H1 (cell line): ENCODE measurements around the gene CACNB2. TPM values are rescaled to one million over a fixed set of nuclear protein-coding genes. Genes with fewer than 3 reads are reported as not detected.

Source experiments
- CTCF ChIA-PET: fragments of 300-600 bp; sonication (Branson Sonifier 250); formaldehyde crosslinking; loops from one replicate; lab custom pipeline; 2021; ENCODE audit not compliant: partially characterized antibody; lab: Charles Lee
- POLR2A ChIA-PET: fragments of 300-600 bp; sonication (Branson Sonifier 250); formaldehyde crosslinking; loops from one replicate; lab custom pipeline; 2021; ENCODE audit warnings: inconsistent platforms; ENCODE audit not compliant: partially characterized antibody; lab: Charles Lee
- DNase-seq, 2 experiments: peaks; one replicate each; pipeline versions ENCODE4 v3.0.0 to v3.0.0-alpha.2; 2010 to 2022; ENCODE audit warnings: low spot score in 2 of 2, low read depth in 1 of 2, mixed read lengths in 1 of 2
- FAIRE-seq: peaks from 2 replicates; lab custom pipeline; 2011; peaks lifted over from hg19 to GRCh38; lab: Jason Lieb, UNC
- H2AFZ ChIP-seq: 2 replicates; pipeline ENCODE4 v1.8.1; 2012; ENCODE audit warnings: low read length, inconsistent platforms
- H2AK5ac ChIP-seq: 2 replicates; pipeline ENCODE4 v1.6.1; 2013; ENCODE audit warnings: low read depth, low read length
- H2BK120ac ChIP-seq: replicated peaks from 2 replicates; pipeline ENCODE3; 2013; ENCODE audit warnings: low read depth, low read length, inconsistent platforms
- H2BK12ac ChIP-seq: 2 replicates; pipeline ENCODE4 v1.6.1; 2013; ENCODE audit warnings: low read depth, low read length
- H2BK15ac ChIP-seq: 2 replicates; pipeline ENCODE4 v1.6.1; 2013; ENCODE audit warnings: low read length
- H2BK20ac ChIP-seq: 2 replicates; pipeline ENCODE4 v1.6.1; 2013; ENCODE audit warnings: low read length
- H2BK5ac ChIP-seq: 2 replicates; pipeline ENCODE4 v1.6.1; 2013; ENCODE audit warnings: low read depth, low read length
- H3K14ac ChIP-seq: 2 replicates; pipeline ENCODE4 v1.6.1; 2013; ENCODE audit warnings: inconsistent platforms; ENCODE audit not compliant: insufficient read length
- H3K18ac ChIP-seq: 2 replicates; pipeline ENCODE4 v1.6.1; 2013; ENCODE audit warnings: low read length; ENCODE audit errors: extremely low read depth
- H3K23ac ChIP-seq: 2 replicates; pipeline ENCODE4 v1.6.1; 2013; ENCODE audit warnings: inconsistent platforms; ENCODE audit not compliant: insufficient read length
- H3K23me2 ChIP-seq: 2 replicates; pipeline ENCODE4 v1.6.1; 2013; ENCODE audit warnings: low read depth, low read length
- H3K27ac ChIP-seq: 2 replicates; pipeline ENCODE4 v1.6.1; 2011; ENCODE audit warnings: low read depth, low read length, inconsistent platforms
- H3K27me3 ChIP-seq, 4 experiments: replicated peaks in 1 of 4; 1 replicate in 1 of 4; 2 replicates in 3 of 4; pipeline versions ENCODE4 v1.6.1 to v1.8.1; 2011 to 2013; ENCODE audit warnings: low read length in 3 of 4, mild to moderate bottlenecking in 3 of 4, inconsistent platforms in 2 of 4, mixed read lengths in 2 of 4, moderate library complexity in 1 of 4; ENCODE audit not compliant: control insufficient read depth in 3 of 4, insufficient read depth in 3 of 4; ENCODE audit errors: extremely low read depth in 1 of 4
- H3K36me3 ChIP-seq, 4 experiments: 2 replicates each; pipeline versions ENCODE4 v1.6.1 to v1.8.1; 2011 to 2013; ENCODE audit warnings: mild to moderate bottlenecking in 4 of 4, low read length in 3 of 4, moderate library complexity in 2 of 4, control low read depth in 1 of 4, inconsistent platforms in 1 of 4; ENCODE audit not compliant: insufficient read depth in 4 of 4, control insufficient read depth in 2 of 4
- H3K4ac ChIP-seq: replicated peaks from 2 replicates; pipeline ENCODE3; 2013; ENCODE audit warnings: low read length, low read depth, mixed read lengths, inconsistent platforms; ENCODE audit not compliant: insufficient read length
- H3K4me1 ChIP-seq, 4 experiments: replicated peaks in 1 of 4; 1 replicate in 1 of 4; 2 replicates in 3 of 4; pipeline versions ENCODE4 v1.6.1 to v1.8.1; 2011 to 2013; ENCODE audit warnings: low read length in 3 of 4, inconsistent platforms in 2 of 4, mixed read lengths in 1 of 4; ENCODE audit not compliant: insufficient read depth in 4 of 4, control insufficient read depth in 3 of 4
- H3K4me2 ChIP-seq, 2 experiments: 2 replicates each; pipeline versions ENCODE4 v1.6.1 to v1.8.1; 2011 to 2013; ENCODE audit warnings: low read depth in 2 of 2, low read length in 2 of 2, control low read depth in 1 of 2, inconsistent platforms in 1 of 2, mild to moderate bottlenecking in 1 of 2; ENCODE audit not compliant: insufficient read depth in 1 of 2
- H3K4me3 ChIP-seq, 4 experiments: fragments of 200-600, 300-600 bp in 1 of 4; sonication (generic), shearing (Covaris generic), sonication (Bioruptor Twin) in 1 of 4; 2 replicates each; pipeline versions ENCODE4 v1.5.1 to v1.8.1; 2011 to 2016; ENCODE audit warnings: low read length in 4 of 4, low read depth in 3 of 4, control low read depth in 2 of 4, inconsistent platforms in 2 of 4, mild to moderate bottlenecking in 2 of 4, mixed read lengths in 1 of 4, moderate library complexity in 1 of 4; ENCODE audit not compliant: insufficient read depth in 2 of 4; ENCODE audit errors: extremely low read depth in 1 of 4
- H3K56ac ChIP-seq: replicated peaks from 2 replicates; pipeline ENCODE3; 2013; ENCODE audit warnings: low read depth, mild to moderate bottlenecking, mixed read lengths, low read length, inconsistent platforms; ENCODE audit not compliant: insufficient read length
- H3K79me1 ChIP-seq: 2 replicates; pipeline ENCODE4 v1.6.1; 2013; ENCODE audit warnings: low read depth, low read length, control low read depth
- H3K79me2 ChIP-seq, 2 experiments: 2 replicates each; pipeline versions ENCODE4 v1.6.1 to v1.8.1; 2012 to 2013; ENCODE audit warnings: low read length in 2 of 2, mild to moderate bottlenecking in 2 of 2, inconsistent platforms in 1 of 2; ENCODE audit not compliant: insufficient read depth in 2 of 2, control insufficient read depth in 1 of 2
- H3K9ac ChIP-seq, 4 experiments: replicated peaks in 1 of 4; 1 replicate in 1 of 4; 2 replicates in 3 of 4; pipeline versions ENCODE4 v1.6.1 to v1.8.1; 2011 to 2013; ENCODE audit warnings: low read depth in 3 of 4, low read length in 3 of 4, control low read depth in 2 of 4, mild to moderate bottlenecking in 2 of 4, moderate library complexity in 2 of 4, inconsistent platforms in 1 of 4; ENCODE audit errors: extremely low read depth in 1 of 4
- H3K9me3 ChIP-seq, 2 experiments: 2 replicates each; pipeline versions ENCODE4 v1.6.1 to v1.8.1; 2012 to 2013; ENCODE audit warnings: mild to moderate bottlenecking in 2 of 2, moderate library complexity in 2 of 2, control low read depth in 1 of 2, inconsistent platforms in 1 of 2, low read depth in 1 of 2, low read length in 1 of 2, mixed read lengths in 1 of 2; ENCODE audit not compliant: insufficient read depth in 2 of 2
- H4K20me1 ChIP-seq, 2 experiments: replicated peaks in 1 of 2; 2 replicates each; pipeline versions ENCODE3 to v1.8.1; 2011 to 2013; ENCODE audit warnings: inconsistent platforms in 2 of 2, low read length in 2 of 2, mild to moderate bottlenecking in 1 of 2; ENCODE audit not compliant: insufficient read depth in 2 of 2, control insufficient read depth in 1 of 2
- H4K5ac ChIP-seq: 2 replicates; pipeline ENCODE4 v1.6.1; 2013; ENCODE audit warnings: low read length, low read depth, mixed read lengths, inconsistent platforms; ENCODE audit not compliant: insufficient read length
- H4K8ac ChIP-seq: 2 replicates; pipeline ENCODE4 v1.8.0; 2013; ENCODE audit warnings: mild to moderate bottlenecking, moderate library complexity, low read length, inconsistent platforms; ENCODE audit not compliant: insufficient read depth; ENCODE audit errors: extremely low read depth
- H4K91ac ChIP-seq: replicated peaks from 2 replicates; pipeline ENCODE3; 2013; ENCODE audit warnings: low read length, mixed read lengths, inconsistent platforms; ENCODE audit not compliant: insufficient read length
- ATF2 ChIP-seq: IDR thresholded peaks from 2 replicates; pipeline ENCODE4 v1.6.1; 2012; ENCODE audit warnings: low read length, inconsistent platforms
- CEBPB ChIP-seq: IDR thresholded peaks from 2 replicates; pipeline ENCODE4 v1.6.1; 2012; ENCODE audit warnings: low read depth, low read length
- CTCF ChIP-seq, 3 experiments: IDR thresholded peaks; 1 replicate in 2 of 3; 2 replicates in 1 of 3; pipeline versions ENCODE4 v1.5.1 to v1.6.1; 2011; ENCODE audit warnings: low read length in 3 of 3, mild to moderate bottlenecking in 3 of 3, inconsistent platforms in 2 of 3, low read depth in 1 of 3, moderate library complexity in 1 of 3; ENCODE audit not compliant: insufficient read depth in 1 of 3; ENCODE audit errors: control extremely low read depth in 1 of 3
- EGR1 ChIP-seq: IDR thresholded peaks from 2 replicates; pipeline ENCODE4 v1.6.1; 2011; ENCODE audit warnings: low read depth, low read length, borderline replicate concordance
- FOSL1 ChIP-seq: IDR thresholded peaks from 2 replicates; pipeline ENCODE4 v1.6.1; 2011; ENCODE audit warnings: mild to moderate bottlenecking, low read depth, low read length, moderate library complexity; ENCODE audit not compliant: insufficient read depth
- SIX5 ChIP-seq: IDR thresholded peaks from 2 replicates; pipeline ENCODE4 v1.6.1; 2011; ENCODE audit warnings: mild to moderate bottlenecking, low read depth, low read length
- SP1 ChIP-seq: IDR thresholded peaks from 2 replicates; pipeline ENCODE4 v1.6.1; 2011; ENCODE audit warnings: low read depth, low read length
- SP2 ChIP-seq: IDR thresholded peaks from 2 replicates; pipeline ENCODE4 v1.6.1; 2012; ENCODE audit warnings: mild to moderate bottlenecking, low read length, inconsistent platforms
- SUZ12 ChIP-seq: fragments of 200-600 bp; sonication (generic); IDR thresholded peaks from 2 replicates; pipeline ENCODE4 v1.6.1; 2012; ENCODE audit warnings: mild to moderate bottlenecking, inconsistent platforms, low read length, moderate library complexity, mixed read lengths
- TBP ChIP-seq: IDR thresholded peaks from 2 replicates; pipeline ENCODE4 v1.6.1; 2011; ENCODE audit warnings: low read depth, low read length, improper control_type of control experiment
- YY1 ChIP-seq: IDR thresholded peaks from 2 replicates; pipeline ENCODE4 v1.6.1; 2011; ENCODE audit warnings: low read depth, mild to moderate bottlenecking, low read length
- WGBS, 2 experiments: shearing (Covaris generic) in 1 of 2; methylation state at CpG; one replicate each; pipeline versions ENCODE4 v1.1.6 to v1.1.7; 2013 to 2015; ENCODE audit warnings: low lambda C conversion rate in 2 of 2, mixed read lengths in 2 of 2, inconsistent platforms in 1 of 2, low coverage in 1 of 2, missing lambda C conversion rate in 1 of 2; ENCODE audit not compliant: insufficient replicate concordance in 2 of 2, insufficient coverage in 1 of 2, insufficient read length in 1 of 2; ENCODE audit errors: extremely low coverage in 1 of 2, missing lambda C conversion rate in 1 of 2; 5-methylcytosine and 5-hydroxymethylcytosine counted together
- polyA plus RNA-seq, 7 experiments: library from polyadenylated mRNA; depleted of rRNA in 3 of 7; stranded (reverse) in 5 of 7; unstranded in 2 of 7; fragments of >200 nt in 5 of 7; fragments of 200-250 nt in 2 of 7; gene quantifications; 1 replicate in 5 of 7; 2 replicates in 1 of 7; 4 replicates in 1 of 7; pipeline versions ENCODE4 v1.2.1 to v1.2.3, GENCODE V29; 2011 to 2013; ENCODE audit warnings: missing spikeins in 2 of 7, mixed read lengths in 2 of 7
- total RNA-seq: library from RNA; stranded (reverse); fragmentation: NEBNext Ultra II Directional; extraction: Animal tissue kit (Norgen Biotek cat#: 25700); gene quantifications from 2 replicates; pipeline ENCODE4 v1.2.1, GENCODE V29; 2021

The CACNB2 gene
- total and polyA plus RNA-seq, 2 of the 8 experiments (the other 6 are each of a cell fraction or from before 2014, with no cell fraction given) = 2.4 to 3.2 TPM

GRCh38 chr10:18297659-18298058 lies 157.4 kb downstream of the CACNB2 start:
- H2BK120ac ChIP-seq = no peak overlapping the region
- no peak overlapping the region for H3K56ac ChIP-seq
- no peaks in the 10 kb centered on the region for H3K9me3 ChIP-seq
- no peaks in the 10 kb centered on the region for H3K36me3 ChIP-seq
- H2BK5ac ChIP-seq = no peak overlapping the region
- H2BK12ac ChIP-seq = no peak overlapping the region
- 0 out of 7 replicates have a peak, but pooled peaks cover 0 to 4% (median 0%) of the 10 kb centered on the region in 4 experiments for H3K4me1 ChIP-seq
- no peaks in the 10 kb centered on the region for H3K27me3 ChIP-seq
- H2AFZ ChIP-seq = no peak overlapping the region
- no peaks in the 10 kb centered on the region for H4K20me1 ChIP-seq
- H3K9ac ChIP-seq = no peak overlapping the region
- WGBS, 2 experiments = 86% methylated on average over 5 of the region's 5 CpGs; no CpG with 5 or more reads in 1 of the 2 experiments
- H2BK15ac ChIP-seq = no peak overlapping the region
- no peak overlapping the region for H3K14ac ChIP-seq
- DNase-seq (no peak), FAIRE-seq (no peak)
- H4K5ac ChIP-seq = no peak overlapping the region
- H2BK20ac ChIP-seq = no peak overlapping the region
- H3K4ac ChIP-seq = no peak overlapping the region
- H3K23me2 ChIP-seq = no peaks in the 10 kb centered on the region
- ChIA-PET CTCF (no interaction called here), POLR2A (interaction anchor here (0.7 kb wide), 1 partner anchor 19 kb away, joined by 3 read pairs; no protein-coding TSS in a partner anchor)
- H3K27ac ChIP-seq = no peak overlapping the region
- no peak overlapping the region for H3K4me3 ChIP-seq
- no peak overlapping the region for H3K23ac ChIP-seq
- no peak overlapping the region for H4K8ac ChIP-seq
- H3K4me2 ChIP-seq = no peak overlapping the region
- H2AK5ac ChIP-seq = no peak overlapping the region
- no peaks in the 10 kb centered on the region for H3K79me2 ChIP-seq
- H4K91ac ChIP-seq = no peak overlapping the region
- H3K79me1 ChIP-seq = no peaks in the 10 kb centered on the region
- no peak overlapping the region for H3K18ac ChIP-seq
- TF ChIP-seq SP1 (no peak), CEBPB (no peak), SUZ12 (no peak), SIX5 (no peak), SP2 (no peak), TBP (no peak), FOSL1 (no peak), EGR1 (no peak), CTCF (IDR thresholded peaks at IDR 0.05; ENCODE audit: control extremely low read depth in 1 of 3, insufficient read depth in 1 of 3, low read depth in 1 of 3, low read length in 3 of 3) (no peak), ATF2 (no peak), YY1 (no peak)
